DMS79 (cell line): ENCODE measurements around the gene CPEB4.

Experiments used
- DNase-seq: peaks from one replicate; lab custom pipeline; 2025; lab: John Stamatoyannopoulos, UW

CPEB4 gene

DNA sequence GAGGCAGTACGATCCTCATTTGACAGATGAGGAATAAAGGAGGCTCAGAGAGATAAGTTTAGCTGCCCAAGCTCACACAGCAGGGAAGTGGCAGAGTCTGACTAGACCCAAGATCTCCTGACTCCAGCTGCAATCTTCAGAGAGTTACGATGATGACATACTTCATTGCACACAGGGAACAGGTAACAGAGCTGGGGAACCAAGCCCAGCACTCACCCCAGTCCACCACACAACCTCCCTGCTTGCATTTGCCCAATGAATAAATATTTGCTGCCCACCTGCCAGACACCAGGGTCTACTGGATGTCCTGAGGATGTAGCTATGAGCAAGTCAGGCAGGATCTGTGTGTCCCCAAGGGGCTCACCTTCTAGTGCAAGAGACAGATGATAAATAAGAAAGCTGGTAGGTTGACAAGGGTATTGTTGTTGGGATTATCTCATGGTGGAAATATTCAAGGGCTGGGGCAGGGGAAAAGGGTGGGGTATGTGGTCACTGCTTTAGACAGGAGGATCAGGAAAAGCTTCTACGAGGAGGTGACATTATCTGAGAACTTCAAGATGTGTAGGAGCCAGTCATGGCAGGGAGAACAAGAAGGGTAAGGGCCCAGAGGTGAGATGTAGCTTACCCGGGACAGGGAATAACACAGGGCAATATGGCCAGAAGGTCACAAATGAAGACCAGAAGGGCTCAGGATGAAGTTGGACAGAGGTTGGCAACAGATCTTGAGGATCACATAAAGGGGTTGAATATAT lies 28.6 kb upstream of the CPEB4 start:
- no peak for DNase-seq

DNA sequence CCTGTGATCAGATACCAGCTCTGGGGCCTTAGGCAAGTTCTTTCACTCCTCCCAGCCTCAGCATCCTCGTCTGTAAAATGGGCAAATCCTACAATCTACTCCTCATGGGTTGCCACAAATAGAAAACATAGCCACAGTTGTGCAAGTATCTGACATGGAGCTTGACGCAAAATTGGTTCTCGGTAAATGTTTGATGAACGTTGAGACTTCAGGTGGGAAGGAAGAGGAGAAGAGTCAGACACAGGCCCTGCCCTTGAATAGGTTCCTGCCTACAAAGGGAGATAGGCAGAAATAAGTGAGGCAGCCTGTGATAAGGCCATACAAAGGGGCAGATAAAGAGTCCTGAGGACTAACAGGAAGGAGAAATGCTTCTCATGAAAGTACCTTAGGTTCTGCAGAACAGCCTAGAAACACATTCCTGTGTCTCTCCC lies 26.1 kb upstream of the CPEB4 start:
- no peak for DNase-seq

DNA sequence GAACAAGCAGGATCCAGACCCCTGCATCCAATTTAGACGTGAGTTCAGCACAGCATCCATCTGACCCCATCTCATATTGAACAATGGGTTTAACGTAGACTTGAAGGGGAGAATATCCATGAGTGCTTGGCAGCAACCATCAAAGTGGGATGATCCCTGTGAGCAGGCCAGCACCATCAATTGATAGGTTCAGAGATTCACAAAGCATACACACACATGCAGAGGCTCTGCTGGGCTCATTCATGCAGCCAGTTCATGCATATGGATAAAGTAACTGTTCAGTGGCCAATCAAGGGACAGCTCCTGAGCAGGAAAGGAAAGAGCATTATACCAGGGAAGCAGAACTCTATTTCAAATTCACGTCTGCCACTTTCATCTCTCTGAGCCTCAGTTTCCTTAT lies 24.8 kb upstream of the CPEB4 start:
- no peak for DNase-seq

DNA sequence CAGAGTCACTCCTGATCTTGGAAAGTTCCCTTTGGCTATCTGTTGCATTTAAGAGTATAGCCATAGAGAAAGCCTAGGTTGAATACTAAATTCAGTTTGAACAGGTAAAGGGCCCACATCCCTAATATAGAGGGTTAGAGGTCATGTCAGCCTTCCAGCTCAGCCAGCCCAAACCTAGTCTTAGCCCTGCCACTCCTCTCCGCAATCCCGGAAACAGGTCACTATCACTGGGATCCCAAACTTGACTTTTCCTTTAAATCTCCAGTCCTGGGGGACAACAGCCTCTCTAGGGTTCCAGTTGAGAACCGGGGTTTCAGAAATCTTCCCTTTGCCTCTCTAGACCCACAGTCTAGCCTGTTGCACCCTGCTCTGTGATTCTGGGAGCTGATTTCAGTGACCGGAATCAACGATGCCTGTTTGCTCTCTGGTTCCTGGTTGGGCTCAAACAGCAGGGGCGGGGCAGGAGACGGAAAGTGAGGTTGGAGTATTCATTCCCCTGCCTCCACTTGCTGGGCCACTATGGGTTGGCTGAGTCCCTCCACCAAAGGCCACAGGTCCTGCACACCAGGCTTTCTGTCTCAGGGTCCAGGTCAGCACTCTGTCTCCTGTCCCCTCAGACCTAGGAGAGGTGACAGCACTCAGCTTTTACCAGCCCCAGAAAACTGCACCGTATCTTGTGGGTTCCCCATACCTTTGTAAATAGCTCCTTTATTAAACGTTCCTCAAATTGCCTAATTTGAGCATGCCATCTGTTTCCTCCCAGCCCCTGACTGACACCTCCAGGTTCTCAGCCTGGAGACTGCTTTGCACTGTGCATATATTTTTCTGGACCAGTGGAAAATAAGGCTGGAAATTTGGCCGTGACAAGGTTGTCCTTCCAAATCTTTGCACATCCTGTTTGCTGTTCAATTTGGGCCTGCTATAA lies 23.8 kb upstream of the CPEB4 start:
- DNase-seq = no peak

DNA sequence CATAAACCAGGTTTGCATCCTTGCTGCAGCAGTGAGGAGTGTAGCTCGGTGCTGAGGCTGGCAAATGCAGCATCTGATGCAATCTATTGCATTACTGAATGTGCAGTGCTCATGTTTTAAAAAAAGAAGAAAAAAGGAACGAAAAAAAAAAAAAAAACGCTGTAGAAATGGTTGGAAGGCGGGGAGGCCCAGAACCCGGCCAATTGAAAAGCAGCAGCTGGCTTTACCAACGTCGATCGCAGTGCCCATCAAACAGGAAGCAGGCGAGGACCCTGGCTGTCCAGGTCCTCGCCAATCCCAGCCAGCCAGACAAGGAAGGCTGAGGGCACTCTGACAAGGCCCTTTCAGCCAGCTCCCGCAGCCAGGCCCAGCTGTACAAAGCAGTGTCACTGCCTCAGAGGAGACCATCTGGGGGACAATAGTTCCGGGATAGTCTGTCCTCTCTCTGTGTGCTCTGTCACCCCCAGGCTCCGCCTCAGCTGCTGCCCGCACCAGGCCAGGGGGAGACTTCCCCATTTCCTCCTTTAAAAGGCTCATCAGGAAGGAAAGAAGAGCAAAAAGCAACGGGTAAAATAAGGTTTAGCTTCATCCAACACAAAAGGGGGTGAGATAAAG lies 21.8 kb upstream of the CPEB4 start:
- DNase-seq = no peak

DNA sequence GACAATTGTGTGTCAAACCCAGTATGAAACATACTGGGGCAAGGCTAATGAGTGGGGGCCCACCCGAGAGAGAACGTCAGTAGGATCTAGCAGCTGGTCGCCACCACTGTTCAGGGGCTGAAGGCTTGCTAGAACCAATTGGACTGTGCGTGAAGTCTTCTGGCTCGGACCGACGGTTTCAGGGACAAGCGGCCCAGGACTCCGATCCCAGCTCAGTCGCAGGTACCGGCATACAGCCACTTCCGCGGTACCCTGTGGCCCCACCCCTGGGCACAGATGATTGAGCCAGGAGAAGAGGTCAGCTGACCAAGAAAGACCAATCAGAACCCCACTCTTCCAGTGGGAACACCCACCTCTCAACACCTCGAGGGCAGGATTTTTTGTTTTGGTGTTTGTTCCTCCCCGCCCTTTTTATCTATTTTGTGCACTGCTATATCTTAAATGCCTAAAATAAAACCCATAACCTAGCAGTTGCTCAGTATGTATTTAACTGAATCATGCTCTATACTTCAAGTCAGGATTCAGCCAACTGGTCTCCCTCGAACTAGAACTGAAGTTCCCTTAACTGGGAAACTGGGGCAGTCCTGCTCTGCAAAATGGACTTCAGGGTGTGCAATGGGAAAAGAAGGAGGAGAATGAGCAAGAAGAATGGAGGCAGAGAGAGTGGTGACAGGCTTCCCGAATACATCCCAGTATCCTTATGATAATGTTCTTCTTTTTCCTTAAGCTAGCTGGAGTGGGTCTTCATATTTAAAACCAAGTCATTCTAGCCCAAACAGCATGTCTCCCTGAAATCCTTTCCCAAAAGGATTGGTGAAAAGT lies 21.1 kb upstream of the CPEB4 start:
- DNase-seq = no peak

DNA sequence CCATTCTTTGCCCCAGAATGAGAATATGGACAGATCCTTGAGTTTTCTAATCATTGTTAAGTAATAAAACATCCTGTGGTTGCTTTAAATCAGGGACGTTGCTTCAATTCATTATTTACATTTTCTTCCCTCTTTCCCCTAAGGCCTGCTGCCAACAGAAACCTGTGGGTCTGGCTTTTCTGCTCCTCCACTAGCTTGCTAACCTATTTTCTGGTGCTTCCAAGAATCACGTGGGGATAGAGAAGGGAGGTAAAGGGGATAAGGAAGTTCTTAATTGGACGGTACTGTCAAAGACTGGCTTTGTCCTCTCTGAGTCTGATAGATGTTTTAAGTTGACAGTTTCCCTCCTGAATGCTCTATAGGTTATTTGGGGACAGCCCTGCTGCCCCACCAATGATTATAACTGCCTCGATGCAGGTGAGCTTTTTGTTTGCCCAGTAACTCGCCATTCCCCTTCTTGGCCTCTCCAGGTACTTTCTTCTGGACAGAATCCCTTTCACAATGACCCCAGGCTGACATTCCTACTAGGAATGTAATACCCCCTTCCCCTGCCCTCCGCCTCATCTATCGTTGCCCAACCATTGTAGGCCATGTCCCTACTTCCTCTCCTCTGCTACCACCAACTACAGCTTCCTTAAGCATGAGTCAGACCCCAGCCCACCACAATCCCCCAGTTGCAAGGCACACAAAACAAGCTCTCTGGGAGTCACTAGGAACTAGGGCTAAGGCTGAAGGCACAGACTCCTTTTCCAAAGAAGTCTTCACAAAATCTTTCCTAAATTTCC lies 19.9 kb upstream of the CPEB4 start:
- no peak for DNase-seq

DNA sequence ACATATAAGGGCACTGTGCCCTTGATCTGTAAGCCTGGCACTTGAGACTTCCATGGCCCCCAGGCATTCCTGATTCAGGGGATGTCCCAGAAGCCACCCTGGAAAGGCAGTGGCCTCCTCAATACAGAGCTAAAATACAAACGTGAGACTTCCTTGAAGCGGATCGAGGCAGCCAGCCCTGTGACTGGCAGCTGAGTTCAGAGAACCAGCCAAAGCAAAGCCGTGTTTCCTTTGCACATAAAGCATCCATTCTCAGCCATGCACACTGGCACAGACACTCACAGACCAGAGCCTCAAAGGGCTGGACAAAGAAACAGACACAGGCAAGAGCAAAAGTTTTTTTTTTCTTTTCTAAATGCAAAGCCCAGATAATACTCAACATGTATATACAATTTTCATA lies 18.8 kb upstream of the CPEB4 start:
- DNase-seq = no peak

DNA sequence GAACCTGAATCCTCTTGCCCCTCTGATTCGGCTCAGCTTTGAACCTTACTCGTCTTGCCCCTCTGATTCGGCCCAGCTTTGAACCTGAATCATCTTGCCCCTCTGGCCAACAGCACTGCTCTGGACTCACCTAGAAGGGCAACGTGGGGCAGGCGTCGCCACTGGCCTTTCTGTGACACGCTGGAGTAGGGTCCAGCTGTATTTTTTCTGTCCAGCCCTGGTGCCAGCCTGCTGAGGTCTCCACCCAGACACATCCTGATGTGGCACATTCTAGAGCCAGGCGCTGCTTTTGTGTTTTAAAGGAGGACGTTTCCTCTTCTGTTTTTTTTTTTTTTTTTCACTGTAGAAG lies 15.2 kb upstream of the CPEB4 start:
- no peak for DNase-seq

DNA sequence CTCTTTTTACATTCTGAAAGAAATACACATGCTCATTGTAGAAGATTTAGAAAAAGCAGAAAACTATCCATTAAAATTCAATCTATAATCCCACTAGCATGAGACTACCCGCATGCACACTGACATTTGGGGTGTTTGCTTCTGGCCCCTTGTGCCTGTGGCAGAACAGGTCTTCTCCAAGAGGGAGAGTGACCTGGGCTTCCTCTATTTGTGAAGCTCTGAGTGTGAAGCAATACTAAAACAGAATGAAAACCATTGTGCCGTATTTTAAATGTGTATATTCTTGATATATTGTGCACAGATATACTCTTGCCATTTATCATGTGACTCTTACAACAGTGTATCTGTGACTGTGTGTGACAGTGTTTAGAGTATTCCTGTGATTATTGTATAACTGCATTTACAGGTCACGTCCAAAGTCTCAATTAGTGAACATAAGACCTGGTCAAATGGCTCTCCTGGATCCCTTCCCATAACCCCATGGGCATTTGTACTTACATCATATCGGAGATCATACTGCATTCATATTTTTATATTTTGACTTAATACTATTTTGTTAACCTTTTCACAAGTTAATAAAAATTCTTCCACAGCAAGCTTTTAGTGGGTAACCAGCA lies 14.7 kb upstream of the CPEB4 start:
- no peak for DNase-seq

DNA sequence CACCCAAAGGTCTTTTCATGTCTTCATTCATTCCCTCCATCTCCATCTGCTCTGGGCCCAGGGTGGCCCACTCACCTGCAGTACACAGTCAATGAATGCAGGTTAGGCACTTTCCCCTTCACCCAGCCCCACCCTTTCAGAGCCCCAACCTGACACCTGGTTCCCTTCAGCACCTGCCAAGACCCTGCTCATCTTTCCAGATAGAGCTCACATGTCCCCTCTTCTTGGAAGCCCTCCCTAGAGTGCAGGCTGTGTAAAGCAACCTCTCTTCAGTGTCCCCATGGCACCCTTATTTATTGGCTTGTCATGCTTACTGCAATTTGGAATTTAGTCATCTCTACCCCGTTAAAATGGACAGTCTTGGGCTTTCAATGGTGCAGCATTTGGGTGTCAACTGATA lies 13.0 kb upstream of the CPEB4 start:
- no peak for DNase-seq

DNA sequence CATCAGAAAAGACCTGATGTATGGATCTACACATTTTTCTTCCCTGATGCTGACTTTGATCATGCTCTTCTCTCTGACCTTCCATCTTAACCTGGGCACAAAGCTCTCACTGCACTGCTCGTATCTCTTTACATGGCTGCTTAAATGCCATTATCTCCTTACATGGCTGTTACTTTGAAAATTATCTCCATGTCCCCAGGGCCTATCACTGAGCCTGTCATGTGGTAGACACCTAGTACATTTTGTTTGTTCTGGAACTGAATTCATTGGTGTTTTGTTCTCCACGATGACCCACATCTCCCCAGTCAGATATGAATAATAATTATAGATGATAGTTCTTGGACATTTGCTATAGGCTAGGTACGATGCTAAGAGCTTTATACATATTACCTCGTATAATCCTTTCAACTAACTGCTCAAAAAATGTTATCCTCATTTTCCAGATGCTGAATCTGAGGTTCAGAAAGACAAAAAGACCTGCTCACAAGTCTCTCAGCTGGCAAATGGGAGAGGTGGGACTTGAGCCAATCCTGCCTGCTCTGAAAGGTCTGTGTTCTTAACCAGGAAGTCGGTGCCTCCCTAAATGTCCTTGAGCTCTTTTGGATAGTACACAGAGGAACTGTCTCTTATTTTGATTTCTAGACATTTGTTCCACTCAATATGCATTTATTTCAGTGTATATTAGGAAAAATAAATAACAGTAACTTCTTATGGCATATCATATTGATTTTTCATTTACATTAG lies 9.8 kb upstream of the CPEB4 start:
- DNase-seq = no peak

DNA sequence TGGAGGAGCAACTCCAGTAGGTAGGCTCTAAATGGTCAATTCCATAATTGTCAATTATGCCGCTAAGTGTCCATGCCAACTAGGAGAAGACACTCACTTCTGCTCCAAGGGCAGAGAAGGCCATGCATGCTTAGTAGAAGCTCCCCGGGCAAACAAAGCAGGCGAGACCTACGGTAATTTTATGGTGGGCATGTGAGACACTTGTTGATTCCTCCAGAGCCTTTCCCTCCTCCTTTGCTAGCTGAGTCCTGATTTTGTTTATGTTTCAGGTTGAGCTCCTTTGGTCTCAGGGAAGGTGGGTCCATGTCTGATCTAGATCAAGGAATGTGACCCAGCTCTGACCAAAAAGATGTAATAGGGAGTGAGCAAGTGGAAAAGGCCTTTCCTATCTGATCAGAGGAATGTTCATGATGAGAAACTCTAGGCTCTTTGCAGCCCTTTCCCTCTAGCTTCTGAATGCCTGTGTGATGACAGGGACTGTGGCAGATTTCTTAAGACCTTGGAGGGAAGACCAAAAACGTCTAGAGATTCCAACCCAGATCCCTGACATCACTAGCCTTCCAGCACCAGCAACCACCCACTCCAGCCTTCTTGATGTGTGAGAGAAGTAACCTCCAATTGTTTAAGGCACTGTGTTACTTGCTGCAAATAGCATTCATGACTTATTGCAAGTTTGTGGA lies 7.7 kb upstream of the CPEB4 start:
- DNase-seq = no peak

DNA sequence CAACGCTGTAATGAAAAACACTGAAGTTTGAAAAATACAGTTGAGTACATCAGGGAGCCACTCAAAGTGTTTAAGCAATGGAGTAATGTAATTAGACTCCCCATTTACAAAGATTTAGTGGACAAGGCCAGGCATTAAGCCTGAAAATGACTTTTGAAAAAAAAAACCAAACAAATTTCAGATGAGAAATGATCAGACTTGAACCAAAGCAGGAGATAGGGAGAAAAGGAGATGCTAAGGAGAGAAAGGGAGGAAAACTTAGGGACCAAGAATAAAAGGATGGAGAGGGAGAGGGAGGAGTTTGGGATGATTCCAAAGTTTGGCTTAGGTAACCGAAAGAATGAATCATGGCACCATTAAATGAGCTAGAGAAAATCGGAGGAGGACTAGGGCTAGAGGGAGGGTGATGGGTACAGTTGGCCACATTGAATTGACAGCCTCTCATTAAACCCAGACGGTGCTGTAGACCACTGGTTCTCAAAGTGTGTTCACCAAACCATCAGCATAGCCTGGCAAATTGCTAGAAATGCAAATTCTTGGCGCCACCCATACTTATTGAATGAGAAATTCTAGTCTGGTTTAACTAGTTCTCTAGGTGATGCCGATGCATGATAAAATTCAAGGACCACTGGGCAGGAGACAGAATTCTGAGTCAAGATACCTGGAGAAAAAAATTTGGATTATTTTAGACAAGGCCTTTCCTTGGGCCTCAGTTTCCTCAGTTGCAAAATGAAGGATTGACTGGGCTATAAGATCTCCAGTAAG lies 6.2 kb upstream of the CPEB4 start:
- no peak for DNase-seq

DNA sequence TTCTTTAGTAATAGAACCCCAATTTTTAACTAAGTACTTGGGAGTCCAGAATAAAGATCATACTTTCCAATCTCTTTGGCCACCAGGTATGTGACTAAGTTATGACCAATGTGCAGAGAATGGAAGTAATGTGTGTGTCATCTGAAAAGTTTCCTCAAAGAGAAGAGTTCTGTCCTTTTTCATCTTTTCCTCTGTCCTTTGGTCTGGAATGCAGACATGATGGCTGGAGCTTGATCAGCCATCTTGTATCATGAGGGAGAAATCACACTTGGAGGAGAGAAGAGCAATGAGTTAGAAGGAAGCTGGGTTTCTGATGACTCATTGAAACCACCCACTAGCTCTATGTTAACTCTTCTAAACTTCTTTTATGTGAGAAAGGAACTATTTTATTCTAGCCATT lies 5.5 kb upstream of the CPEB4 start:
- no peak for DNase-seq

DNA sequence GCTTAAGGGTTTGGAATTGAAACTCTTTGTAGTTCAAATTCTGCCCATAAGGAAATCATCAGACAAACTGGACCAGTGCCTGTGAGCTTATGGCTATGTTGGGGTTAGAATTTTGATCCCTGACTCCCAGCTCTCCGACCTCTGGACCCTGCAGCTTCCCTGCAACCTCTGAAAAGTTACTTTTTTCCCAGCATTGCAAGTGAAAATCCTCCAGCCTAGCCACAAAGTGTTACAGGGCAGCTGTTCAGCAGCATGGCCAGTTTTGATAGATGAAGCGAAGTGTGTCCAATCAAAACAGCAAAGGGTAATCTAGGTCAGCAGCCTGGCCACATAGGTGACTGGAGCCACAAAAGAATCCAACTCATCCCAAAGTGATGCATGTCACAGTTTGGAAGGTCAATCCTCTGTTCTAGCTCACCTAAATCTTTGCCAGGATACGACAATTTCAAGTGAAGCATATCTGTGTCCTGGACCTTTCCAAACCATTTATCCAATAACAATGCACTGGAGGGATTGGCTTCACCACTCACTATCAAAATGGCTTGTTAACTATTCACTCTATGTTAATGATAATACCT lies 4.7 kb upstream of the CPEB4 start:
- no peak for DNase-seq

DNA sequence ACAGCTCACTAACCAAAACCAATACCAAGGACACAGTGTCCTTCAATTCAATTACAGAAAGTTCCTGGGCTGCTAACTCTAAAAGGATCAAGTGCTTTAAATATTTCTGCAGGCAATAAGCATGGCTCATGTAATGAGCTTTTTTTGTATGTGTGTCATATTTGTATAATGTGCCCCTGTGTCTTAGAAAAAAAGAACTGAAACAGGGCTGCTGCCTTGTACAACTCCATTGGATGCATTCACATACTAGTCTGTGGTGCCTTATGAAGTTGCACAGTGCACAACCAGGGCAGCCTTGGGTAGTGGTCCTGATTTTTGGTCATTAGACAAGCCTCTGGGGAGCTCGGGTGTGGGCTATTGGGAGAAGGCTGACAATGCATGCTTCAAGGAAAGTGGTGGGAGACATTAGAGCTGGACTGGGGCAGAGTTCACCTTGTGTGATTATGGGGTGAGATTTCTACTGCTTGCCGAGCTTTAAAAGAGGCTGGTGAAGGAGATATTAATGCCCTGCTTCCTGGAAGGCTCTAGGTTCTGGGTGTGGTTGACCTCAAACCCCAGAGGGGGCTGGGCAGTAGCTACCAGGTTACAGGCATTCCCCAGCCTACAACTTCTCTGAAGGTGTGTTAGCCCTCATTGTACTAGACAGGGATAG lies 3.6 kb upstream of the CPEB4 start:
- DNase-seq = no peak

DNA sequence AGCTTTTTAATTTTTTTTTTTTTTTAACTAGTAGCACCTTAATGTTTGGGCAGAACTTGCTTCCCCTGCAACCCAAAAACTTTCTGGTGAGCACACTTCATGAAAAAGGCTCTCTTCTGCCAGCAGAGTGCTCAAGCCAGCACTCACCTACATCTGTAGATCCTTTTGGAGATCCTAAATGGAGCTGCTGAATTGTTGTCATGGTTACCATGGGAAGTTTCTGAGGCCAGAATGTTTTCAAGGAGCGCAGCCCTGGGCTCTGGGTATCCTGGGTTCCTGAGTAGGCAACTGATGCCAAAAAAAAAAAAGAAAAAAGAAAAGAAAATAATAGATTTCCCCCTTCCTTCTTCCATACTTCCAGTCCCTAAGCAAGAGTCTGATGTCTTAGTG lies 3.1 kb upstream of the CPEB4 start:
- DNase-seq = no peak
